ENCODE measurements around the gene RASAL2.

DNA sequence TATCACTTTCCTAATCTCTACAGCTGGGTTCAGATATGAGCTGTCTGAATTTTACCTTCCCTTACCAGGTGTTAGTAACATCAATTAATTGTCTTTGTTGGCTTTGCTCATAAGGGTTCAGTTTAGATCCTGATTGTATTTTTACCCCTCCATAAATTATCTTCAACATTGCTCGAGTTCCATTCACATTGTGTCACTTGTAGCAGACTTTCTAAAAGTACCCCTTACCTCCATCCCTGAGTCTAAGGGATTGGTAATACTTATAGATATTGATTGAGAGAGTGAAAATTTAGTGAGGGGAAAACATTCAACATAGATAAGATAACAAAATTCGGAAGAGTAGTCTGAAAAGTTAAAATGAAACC is 7.3 kb downstream of the RASAL2 start:
- TF ChIP-seq POLR2A (IDR thresholded peaks at IDR 0.05; ENCODE audit: low read depth, low read length) (no peak), POLR2AphosphoS5 (IDR thresholded peaks at IDR 0.05; ENCODE audit: low read depth, low read length) (no peak)

Data from GM12891 (cell line).